Measurements from ENCODE around the gene SHC3. TPM values are rescaled to one million over a fixed set of nuclear protein-coding genes. Genes with fewer than 3 reads are reported as not detected.

The SHC3 gene
- total RNA-seq, 2 donors from 2014 or later: 0.95 to 1.3 TPM

DNA sequence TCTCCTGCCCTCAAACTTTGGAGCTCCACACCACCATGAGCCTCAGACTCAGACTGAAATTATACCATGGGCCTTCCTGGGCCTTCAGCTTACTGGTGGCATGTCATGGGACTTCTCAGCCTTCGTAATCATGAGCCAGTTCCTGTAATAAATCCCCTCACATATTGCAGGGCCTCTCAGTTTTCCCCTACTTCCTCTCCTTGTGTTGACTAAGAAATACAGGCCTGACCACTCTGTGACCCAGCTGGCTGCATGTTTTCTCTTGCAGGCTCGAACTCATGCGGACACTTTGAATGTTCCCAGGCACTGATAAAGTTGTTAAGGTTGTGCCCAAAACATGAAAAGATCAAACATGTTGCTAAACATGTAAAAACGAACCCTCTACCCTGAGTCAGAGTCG is 26.2 kb upstream of the SHC3 start:
- H3K4me1 ChIP-seq (ENCODE audit: control insufficient read depth, insufficient read depth, low read length): no peaks in the 10 kb centered on the region
- Mint-ChIP-seq H3K36me3 (ENCODE audit: low read depth) (no peaks in the 10 kb centered on the region), H3K27ac (no peak overlapping the region), H3K4me3 (no peak overlapping the region), H3K27me3 (ENCODE audit: insufficient read depth) (no peaks in the 10 kb centered on the region), H3K4me1 (no peaks in the 10 kb centered on the region), H3K9me3 (peaks cover 16% of the 10 kb centered on the region)
- H3K27me3 ChIP-seq (ENCODE audit: control insufficient read depth, insufficient read depth, low read length, poor library complexity, severe bottlenecking): no peaks in the 10 kb centered on the region
- no peak overlapping the region for H3K9ac ChIP-seq (ENCODE audit: extremely low read depth, low read length, poor library complexity, severe bottlenecking)
- H3K27ac ChIP-seq (ENCODE audit: low read depth, low read length): no peak overlapping the region
- H3K9me3 ChIP-seq (ENCODE audit: control insufficient read depth, low read length): no peaks in the 10 kb centered on the region
- DNase-seq: no peak
- H3K36me3 ChIP-seq (ENCODE audit: control insufficient read depth, insufficient read depth, low read length): no peaks in the 10 kb centered on the region
- H3K4me3 ChIP-seq (ENCODE audit: low read length): no peak overlapping the region
- 93 to 95% methylated on average over 3 to 5 of the region's 5 CpGs for WGBS, 2 experiments (ENCODE audit: insufficient coverage in 1 of 2, insufficient read length in 1 of 2)
- TF ChIP-seq, protein P1, sequence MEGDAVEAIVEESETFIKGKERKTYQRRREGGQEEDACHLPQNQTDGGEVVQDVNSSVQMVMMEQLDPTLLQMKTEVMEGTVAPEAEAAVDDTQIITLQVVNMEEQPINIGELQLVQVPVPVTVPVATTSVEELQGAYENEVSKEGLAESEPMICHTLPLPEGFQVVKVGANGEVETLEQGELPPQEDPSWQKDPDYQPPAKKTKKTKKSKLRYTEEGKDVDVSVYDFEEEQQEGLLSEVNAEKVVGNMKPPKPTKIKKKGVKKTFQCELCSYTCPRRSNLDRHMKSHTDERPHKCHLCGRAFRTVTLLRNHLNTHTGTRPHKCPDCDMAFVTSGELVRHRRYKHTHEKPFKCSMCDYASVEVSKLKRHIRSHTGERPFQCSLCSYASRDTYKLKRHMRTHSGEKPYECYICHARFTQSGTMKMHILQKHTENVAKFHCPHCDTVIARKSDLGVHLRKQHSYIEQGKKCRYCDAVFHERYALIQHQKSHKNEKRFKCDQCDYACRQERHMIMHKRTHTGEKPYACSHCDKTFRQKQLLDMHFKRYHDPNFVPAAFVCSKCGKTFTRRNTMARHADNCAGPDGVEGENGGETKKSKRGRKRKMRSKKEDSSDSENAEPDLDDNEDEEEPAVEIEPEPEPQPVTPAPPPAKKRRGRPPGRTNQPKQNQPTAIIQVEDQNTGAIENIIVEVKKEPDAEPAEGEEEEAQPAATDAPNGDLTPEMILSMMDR (conservative IDR thresholded peaks at IDR 0.05): no peak

DNA sequence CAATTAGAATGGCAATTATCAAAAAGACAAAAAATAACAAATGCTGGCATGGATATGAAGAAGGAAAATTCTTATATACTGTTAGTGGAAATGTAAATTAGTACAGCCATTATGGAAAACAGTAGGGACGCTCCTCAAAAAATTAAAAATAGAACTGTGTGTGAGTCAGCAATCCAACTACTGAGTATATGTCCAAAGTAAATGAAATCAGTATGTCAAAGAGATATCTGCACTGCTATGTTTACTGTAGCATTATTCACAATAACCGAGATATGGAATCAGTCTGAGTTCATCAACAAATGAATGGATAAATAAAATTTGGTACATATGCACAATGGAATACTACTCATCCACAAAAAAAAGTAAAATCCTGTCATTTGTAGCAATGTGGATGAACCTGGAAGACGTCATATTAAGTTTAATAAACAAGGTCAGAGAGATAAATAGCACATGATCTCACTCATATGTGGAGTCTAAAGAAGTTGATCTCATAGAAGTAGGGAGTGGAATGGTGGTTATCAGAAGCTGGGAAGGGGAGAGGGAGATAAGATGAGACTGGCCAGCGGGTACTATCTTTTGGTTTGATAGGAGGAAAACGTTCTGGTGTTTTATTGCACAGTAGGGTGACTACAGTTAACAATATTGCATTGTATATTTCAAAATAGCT is 16.6 kb upstream of the SHC3 start:
- DNase-seq: no peak
- H3K27me3 Mint-ChIP-seq (ENCODE audit: insufficient read depth): no peaks in the 10 kb centered on the region
- peaks cover 28% of the 10 kb centered on the region for H3K9me3 Mint-ChIP-seq
- H3K27ac Mint-ChIP-seq: no peak overlapping the region
- H3K9ac ChIP-seq (ENCODE audit: extremely low read depth, low read length, poor library complexity, severe bottlenecking): no peak overlapping the region
- no peaks in the 10 kb centered on the region for H3K36me3 Mint-ChIP-seq (ENCODE audit: low read depth)
- no peak overlapping the region for H3K4me3 Mint-ChIP-seq
- no peak overlapping the region for H3K27ac ChIP-seq (ENCODE audit: low read depth, low read length)
- WGBS, 2 experiments (ENCODE audit: insufficient coverage in 1 of 2, insufficient read length in 1 of 2): 70 to 93% methylated on average over 2 to 4 of the region's 5 CpGs
- no peaks in the 10 kb centered on the region for H3K36me3 ChIP-seq (ENCODE audit: control insufficient read depth, insufficient read depth, low read length)
- peak overlapping the region; percentile 17 for H3K4me3 ChIP-seq (ENCODE audit: low read length)
- H3K4me1 ChIP-seq (ENCODE audit: control insufficient read depth, insufficient read depth, low read length): no peaks in the 10 kb centered on the region
- H3K9me3 ChIP-seq (ENCODE audit: control insufficient read depth, low read length): peaks cover 32% of the 10 kb centered on the region
- H3K27me3 ChIP-seq (ENCODE audit: control insufficient read depth, insufficient read depth, low read length, poor library complexity, severe bottlenecking): no peaks in the 10 kb centered on the region
- TF ChIP-seq, protein P1 (conservative IDR thresholded peaks at IDR 0.05): no peak
- H3K4me1 Mint-ChIP-seq: peaks cover 7% of the 10 kb centered on the region

DNA sequence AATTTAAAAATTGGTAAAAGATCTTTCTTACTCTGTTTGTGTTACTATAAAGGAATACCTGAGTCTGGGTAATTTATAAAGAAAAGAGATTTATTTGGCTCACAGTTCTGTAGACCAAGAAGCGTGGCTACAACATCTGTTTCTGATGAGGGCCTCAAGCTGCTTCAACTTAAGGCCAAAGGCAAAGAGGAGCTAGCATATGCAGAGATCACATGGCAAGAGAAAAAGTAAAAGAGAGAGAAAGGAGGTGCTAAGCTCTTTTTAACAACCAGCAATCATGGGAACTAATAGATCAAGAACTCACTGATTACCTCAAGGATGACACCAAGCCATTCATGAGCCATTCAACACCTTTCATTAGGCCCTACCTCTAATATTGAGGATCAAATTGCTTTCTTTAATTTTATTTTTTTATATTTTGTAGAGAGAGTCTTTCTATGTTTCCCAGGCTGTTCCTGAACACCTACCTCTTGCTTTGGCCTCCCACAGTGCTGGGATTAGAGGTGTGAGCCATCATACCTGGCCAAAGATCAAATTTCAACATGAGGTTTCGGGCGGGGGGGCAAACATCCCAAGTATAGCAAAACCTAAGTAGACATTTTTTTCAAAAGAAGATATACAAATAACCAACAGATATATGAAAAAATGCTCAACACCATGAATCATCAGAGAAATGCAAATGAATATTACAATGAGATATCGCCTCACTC is 16.0 kb upstream of the SHC3 start:
- H3K4me1 ChIP-seq (ENCODE audit: control insufficient read depth, insufficient read depth, low read length): no peaks in the 10 kb centered on the region
- H3K36me3 ChIP-seq (ENCODE audit: control insufficient read depth, insufficient read depth, low read length): no peaks in the 10 kb centered on the region
- peak; percentile 68 for DNase-seq
- no peaks in the 10 kb centered on the region for H3K27me3 Mint-ChIP-seq (ENCODE audit: insufficient read depth)
- no peak overlapping the region for H3K27ac ChIP-seq (ENCODE audit: low read depth, low read length)
- H3K9me3 Mint-ChIP-seq: peaks cover 25% of the 10 kb centered on the region
- no peaks in the 10 kb centered on the region for H3K36me3 Mint-ChIP-seq (ENCODE audit: low read depth)
- TF ChIP-seq, protein P1 (conservative IDR thresholded peaks at IDR 0.05): no peak
- no peak overlapping the region for H3K4me3 Mint-ChIP-seq
- H3K9me3 ChIP-seq (ENCODE audit: control insufficient read depth, low read length): peaks cover 32% of the 10 kb centered on the region
- H3K9ac ChIP-seq (ENCODE audit: extremely low read depth, low read length, poor library complexity, severe bottlenecking): no peak overlapping the region
- peaks cover 7% of the 10 kb centered on the region for H3K4me1 Mint-ChIP-seq
- peak overlapping the region; percentile 17 for H3K4me3 ChIP-seq (ENCODE audit: low read length)
- no peak overlapping the region for H3K27ac Mint-ChIP-seq
- H3K27me3 ChIP-seq (ENCODE audit: control insufficient read depth, insufficient read depth, low read length, poor library complexity, severe bottlenecking): no peaks in the 10 kb centered on the region
- WGBS, 2 experiments (ENCODE audit: insufficient coverage in 1 of 2, insufficient read length in 1 of 2): 83 to 100% methylated on average over 1 to 3 of the region's 4 CpGs
